B cell (primary cell): ENCODE results near the gene EML1. TPM values are rescaled to one million over a fixed set of nuclear protein-coding genes. Genes with fewer than 3 reads are reported as not detected.

Experiments
- ATAC-seq: fragments of 200-7000 bp; cut with Tn5 transposase; one replicate; pipeline ENCODE4 v1.10.0; 2021; ENCODE audit warnings: low read depth, mild to moderate bottlenecking, moderate number of reproducible peaks, moderate library complexity
- CTCF ChIA-PET: fragments of 350-600 bp; sonication (Branson Sonifier 250); formaldehyde crosslinking; loops from one replicate; lab custom pipeline; 2021; ENCODE audit warnings: antibody characterized with exemption, inconsistent platforms; lab: Charles Lee
- POLR2A ChIA-PET: fragments of 350-600 bp; sonication (Branson Sonifier 250); formaldehyde crosslinking; loops from one replicate; lab custom pipeline; 2021; ENCODE audit warnings: antibody characterized with exemption; lab: Charles Lee
- DNase-seq: peaks from one replicate; pipeline ENCODE4 v3.0.0; 2013
- H2AFZ ChIP-seq: 2 replicates; pipeline ENCODE4 v1.6.1; 2012; ENCODE audit warnings: mild to moderate bottlenecking, low read depth, low read length; ENCODE audit not compliant: insufficient read depth, poor library complexity, severe bottlenecking
- H3K27ac ChIP-seq, 2 donors: 1 replicate in 1 of 2; 2 replicates in 1 of 2; pipeline ENCODE4 v1.5.1; 2012 to 2013; ENCODE audit warnings: low read length in 2 of 2, mild to moderate bottlenecking in 2 of 2, moderate library complexity in 1 of 2
- H3K27me3 ChIP-seq, 4 experiments: fragments of 200-600 bp in 1 of 4; sonication (generic) in 1 of 4; replicated peaks in 1 of 4; 1 replicate in 2 of 4; 2 replicates in 2 of 4; pipeline versions ENCODE4 v1.6.1 to v1.7.0; 2013 to 2016; ENCODE audit warnings: low read length in 3 of 4, mild to moderate bottlenecking in 2 of 4, mixed read lengths in 1 of 4, moderate library complexity in 1 of 4; ENCODE audit not compliant: insufficient read depth in 4 of 4, control insufficient read depth in 3 of 4; ENCODE audit errors: control extremely low read depth in 1 of 4
- H3K36me3 ChIP-seq, 2 experiments: replicated peaks in 1 of 2; 1 replicate in 1 of 2; 2 replicates in 1 of 2; pipeline versions ENCODE4 v1.6.1 to v1.7.1; 2013; ENCODE audit warnings: low read length in 1 of 2; ENCODE audit not compliant: insufficient read depth in 2 of 2, control insufficient read depth in 1 of 2; ENCODE audit errors: control extremely low read depth in 1 of 2, extremely low read depth in 1 of 2
- H3K4me1 ChIP-seq, 2 donors: fragments of 200-600 bp in 1 of 2; sonication (generic) in 1 of 2; 1 replicate in 1 of 2; 2 replicates in 1 of 2; pipeline versions ENCODE4 v1.5.1 to v1.6.1; 2013 to 2017; ENCODE audit warnings: low read length in 2 of 2; ENCODE audit not compliant: control insufficient read depth in 2 of 2, insufficient read depth in 2 of 2
- H3K4me2 ChIP-seq: replicated peaks from 2 replicates; pipeline ENCODE3; 2012; ENCODE audit warnings: mild to moderate bottlenecking, low read depth, low read length; ENCODE audit not compliant: poor library complexity, severe bottlenecking
- H3K4me3 ChIP-seq, 5 experiments: fragments of 200-600 bp in 1 of 5; sonication (generic) in 1 of 5; 1 replicate in 3 of 5; 2 replicates in 2 of 5; pipeline versions ENCODE4 v1.5.1 to v1.7.0; 2011 to 2016; ENCODE audit warnings: low read length in 4 of 5, mild to moderate bottlenecking in 4 of 5, low read depth in 2 of 5, control low read depth in 1 of 5, moderate library complexity in 1 of 5; ENCODE audit not compliant: insufficient read depth in 1 of 5; ENCODE audit errors: control extremely low read depth in 1 of 5, extremely low read depth in 1 of 5
- H3K79me2 ChIP-seq: fragments of 200-600 bp; sonication (generic); one replicate; pipeline ENCODE4 v1.6.0; 2016; ENCODE audit warnings: low read length; ENCODE audit not compliant: control insufficient read depth, insufficient read depth
- H3K9ac ChIP-seq: fragments of 200-600 bp; sonication (generic); 2 replicates; pipeline ENCODE4 v1.6.1; 2017; ENCODE audit warnings: mild to moderate bottlenecking, low read length, moderate library complexity
- H3K9me3 ChIP-seq, 3 donors: one replicate each; pipeline versions ENCODE4 v1.6.1 to v1.7.1; 2013; ENCODE audit warnings: low read length in 2 of 3; ENCODE audit not compliant: control insufficient read depth in 2 of 3, insufficient read depth in 1 of 3; ENCODE audit errors: control extremely low read depth in 1 of 3
- H4K20me1 ChIP-seq: 2 replicates; pipeline ENCODE4 v1.6.0; 2012; ENCODE audit warnings: mild to moderate bottlenecking, low read length; ENCODE audit not compliant: insufficient read depth, control insufficient read depth, poor library complexity, severe bottlenecking
- H3K27ac Mint-ChIP-seq: one replicate; pipeline ENCODE4 v1.8.0; 2021; ENCODE audit warnings: mixed read lengths
- H3K27me3 Mint-ChIP-seq: one replicate; pipeline ENCODE4 v1.8.0; 2021; ENCODE audit warnings: mixed read lengths
- H3K4me1 Mint-ChIP-seq: one replicate; pipeline ENCODE4 v1.8.0; 2021; ENCODE audit warnings: mixed read lengths
- H3K4me3 Mint-ChIP-seq: one replicate; pipeline ENCODE4 v1.8.0; 2021; ENCODE audit warnings: mixed read lengths
- H3K9me3 Mint-ChIP-seq: one replicate; pipeline ENCODE4 v1.8.0; 2022; ENCODE audit warnings: mixed read lengths; ENCODE audit not compliant: insufficient read depth
- EZH2 ChIP-seq: IDR thresholded peaks from 2 replicates; pipeline ENCODE4 v1.6.1; 2012; ENCODE audit warnings: borderline replicate concordance, low read depth, mild to moderate bottlenecking, moderate library complexity, low read length; ENCODE audit not compliant: insufficient read depth, poor library complexity, severe bottlenecking
- WGBS: methylation state at CpG from one replicate; pipeline ENCODE4 v1.1.5; 2013; ENCODE audit warnings: missing lambda C conversion rate; ENCODE audit not compliant: insufficient coverage; 5-methylcytosine and 5-hydroxymethylcytosine counted together
- intact Hi-C: fragments of 100-400 bp; cut with micrococcal nuclease; formaldehyde crosslinking; loops from one replicate; pipeline ENCODE4 v1.10.0; 2022
- polyA plus RNA-seq: library from polyadenylated mRNA; depleted of rRNA; stranded (reverse); fragments of >200 nt; gene quantifications from 2 replicates; pipeline ENCODE4 v1.2.3, GENCODE V29; 2012
- total RNA-seq, 2 donors: library from RNA; stranded (reverse); fragments of 120-200 nt in 1 of 2; gene quantifications; 1 replicate in 1 of 2; 2 replicates in 1 of 2; pipeline versions ENCODE4 v1.2.3 to v1.2.4, GENCODE V29; 2013 to 2022
- TF ChIP-seq, protein P1 (sequence below): fragments of 200-600 bp; IDR thresholded peaks from one replicate; pipeline ENCODE4 v1.8.0; 2022; ENCODE audit warnings: antibody characterized with exemption, mild to moderate bottlenecking

EML1 gene
- total and polyA plus RNA-seq, 2 donors (not counting 1 experiment from before 2014, with no cell fraction given) = not detected

GRCh38 chr14:99808515-99808914, 15.3 kb downstream of the EML1 start:
- DNase-seq = no peak
- Histone ChIP-seq H3K79me2 (no peaks in the 10 kb centered on the region), H3K36me3 (no peaks in the 10 kb centered on the region), H2AFZ (no peak overlapping the region), H3K4me3 (no peak overlapping the region), H3K4me2 (no peak overlapping the region), H3K27ac (no peak overlapping the region), H3K9me3 (no peaks in the 10 kb centered on the region), H3K27me3 (peaks cover 0 to 15% (median 0%) of the 10 kb centered on the region in 4 experiments), H3K9ac (no peak overlapping the region), H4K20me1 (no peaks in the 10 kb centered on the region), H3K4me1 (no peaks in the 10 kb centered on the region)
- H3K4me1 Mint-ChIP-seq = no peaks in the 10 kb centered on the region
- ChIA-PET POLR2A (no interaction called here), CTCF (no interaction called here)
- intact Hi-C loops = no loop called here
- no CpG with 5 or more reads among the region's 3 CpGs for WGBS
- peaks cover 43% of the 10 kb centered on the region for H3K27me3 Mint-ChIP-seq
- H3K9me3 Mint-ChIP-seq = no peaks in the 10 kb centered on the region
- H3K4me3 Mint-ChIP-seq = no peak overlapping the region
- no peak overlapping the region for H3K27ac Mint-ChIP-seq
- ATAC-seq = no peak
- TF ChIP-seq, protein P1, sequence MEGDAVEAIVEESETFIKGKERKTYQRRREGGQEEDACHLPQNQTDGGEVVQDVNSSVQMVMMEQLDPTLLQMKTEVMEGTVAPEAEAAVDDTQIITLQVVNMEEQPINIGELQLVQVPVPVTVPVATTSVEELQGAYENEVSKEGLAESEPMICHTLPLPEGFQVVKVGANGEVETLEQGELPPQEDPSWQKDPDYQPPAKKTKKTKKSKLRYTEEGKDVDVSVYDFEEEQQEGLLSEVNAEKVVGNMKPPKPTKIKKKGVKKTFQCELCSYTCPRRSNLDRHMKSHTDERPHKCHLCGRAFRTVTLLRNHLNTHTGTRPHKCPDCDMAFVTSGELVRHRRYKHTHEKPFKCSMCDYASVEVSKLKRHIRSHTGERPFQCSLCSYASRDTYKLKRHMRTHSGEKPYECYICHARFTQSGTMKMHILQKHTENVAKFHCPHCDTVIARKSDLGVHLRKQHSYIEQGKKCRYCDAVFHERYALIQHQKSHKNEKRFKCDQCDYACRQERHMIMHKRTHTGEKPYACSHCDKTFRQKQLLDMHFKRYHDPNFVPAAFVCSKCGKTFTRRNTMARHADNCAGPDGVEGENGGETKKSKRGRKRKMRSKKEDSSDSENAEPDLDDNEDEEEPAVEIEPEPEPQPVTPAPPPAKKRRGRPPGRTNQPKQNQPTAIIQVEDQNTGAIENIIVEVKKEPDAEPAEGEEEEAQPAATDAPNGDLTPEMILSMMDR = no peak

DNA sequence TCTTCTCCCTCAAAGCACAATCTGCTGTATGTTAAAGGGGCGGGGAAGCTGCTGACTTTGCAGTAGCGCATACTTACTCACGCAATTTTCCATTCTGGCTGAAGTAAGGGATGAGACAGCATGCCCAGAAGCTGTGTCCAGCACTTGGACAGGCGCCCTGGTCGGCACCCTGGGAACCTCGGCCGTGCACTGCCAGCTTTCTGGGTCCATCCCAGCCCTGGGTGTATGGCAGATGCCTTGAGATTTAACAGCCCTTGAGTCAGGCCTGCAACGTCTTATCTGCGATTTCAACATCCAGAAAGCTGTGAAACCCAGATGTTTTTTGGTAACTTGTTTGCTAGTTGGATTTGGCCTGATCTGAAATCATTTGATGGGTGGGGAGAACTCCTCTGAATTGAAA, 16.1 kb downstream of the EML1 start:
- no peak overlapping the region for H2AFZ ChIP-seq
- 90% methylated on average over 8 of the region's 9 CpGs for WGBS
- no peaks in the 10 kb centered on the region for H3K9me3 Mint-ChIP-seq
- ChIA-PET POLR2A (no interaction called here), CTCF (no interaction called here)
- no peak for TF ChIP-seq EZH2
- TF ChIP-seq, protein P1 = no peak
- no peak overlapping the region for H3K9ac ChIP-seq
- no peak overlapping the region for H3K4me3 ChIP-seq
- no peaks in the 10 kb centered on the region for H3K4me1 ChIP-seq
- H3K27ac Mint-ChIP-seq = no peak overlapping the region
- no peaks in the 10 kb centered on the region for H3K36me3 ChIP-seq
- H3K79me2 ChIP-seq = no peaks in the 10 kb centered on the region
- intact Hi-C loops = no loop called here
- peaks cover 50% of the 10 kb centered on the region for H3K27me3 Mint-ChIP-seq
- H3K4me3 Mint-ChIP-seq = no peak overlapping the region
- ATAC-seq = no peak
- H3K27me3 ChIP-seq = peaks cover 0 to 13% (median 0%) of the 10 kb centered on the region in 4 experiments
- no peaks in the 10 kb centered on the region for H4K20me1 ChIP-seq
- H3K9me3 ChIP-seq = no peaks in the 10 kb centered on the region
- DNase-seq = no peak
- H3K27ac ChIP-seq = no peak overlapping the region
- no peaks in the 10 kb centered on the region for H3K4me1 Mint-ChIP-seq
- no peak overlapping the region for H3K4me2 ChIP-seq
